Transverse colon (tissue), 4 donors: ENCODE measurements around the gene CFAP410.

Experiments
- POLR2AphosphoS5 ChIP-seq, 3 donors: sonication (generic); formaldehyde crosslinking; IDR thresholded peaks; one replicate each; pipeline ENCODE4 v1.6.1; 2016; ENCODE audit warnings: antibody characterized with exemption in 3 of 3
- TF ChIP-seq, protein P1 (sequence below), 5 experiments: fragments of 200-600 bp in 3 of 5; fragments of 450-650 bp in 2 of 5; sonication (generic) in 3 of 5; IDR thresholded peaks; 1 replicate in 2 of 5; 2 replicates in 3 of 5; pipeline ENCODE4 v1.5.1; 2016 to 2017; ENCODE audit warnings: antibody characterized with exemption in 5 of 5, inconsistent platforms in 3 of 5, mild to moderate bottlenecking in 2 of 5, moderate library complexity in 1 of 5

DNA sequence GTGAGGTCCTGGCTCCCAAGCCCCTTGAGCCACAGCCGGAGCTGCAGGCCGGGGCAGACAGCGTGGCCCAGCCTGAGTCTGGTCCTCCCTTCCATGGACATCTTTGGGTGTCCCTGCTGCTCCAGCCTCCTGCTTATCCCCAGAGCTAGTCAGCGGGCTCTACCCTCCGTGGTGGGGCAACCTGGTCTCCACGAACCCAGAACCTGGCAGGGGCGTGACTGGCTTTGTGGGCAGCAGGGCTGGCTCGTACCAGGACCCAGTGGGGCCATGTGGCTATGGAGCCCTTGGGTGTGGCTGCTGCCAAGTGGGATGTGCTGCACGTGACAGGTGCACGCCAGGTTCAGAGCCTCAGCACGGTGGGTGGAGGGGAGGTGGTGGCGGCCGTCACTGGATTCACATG, 18.3 kb downstream of the CFAP410 start:
- TF ChIP-seq, protein P1, sequence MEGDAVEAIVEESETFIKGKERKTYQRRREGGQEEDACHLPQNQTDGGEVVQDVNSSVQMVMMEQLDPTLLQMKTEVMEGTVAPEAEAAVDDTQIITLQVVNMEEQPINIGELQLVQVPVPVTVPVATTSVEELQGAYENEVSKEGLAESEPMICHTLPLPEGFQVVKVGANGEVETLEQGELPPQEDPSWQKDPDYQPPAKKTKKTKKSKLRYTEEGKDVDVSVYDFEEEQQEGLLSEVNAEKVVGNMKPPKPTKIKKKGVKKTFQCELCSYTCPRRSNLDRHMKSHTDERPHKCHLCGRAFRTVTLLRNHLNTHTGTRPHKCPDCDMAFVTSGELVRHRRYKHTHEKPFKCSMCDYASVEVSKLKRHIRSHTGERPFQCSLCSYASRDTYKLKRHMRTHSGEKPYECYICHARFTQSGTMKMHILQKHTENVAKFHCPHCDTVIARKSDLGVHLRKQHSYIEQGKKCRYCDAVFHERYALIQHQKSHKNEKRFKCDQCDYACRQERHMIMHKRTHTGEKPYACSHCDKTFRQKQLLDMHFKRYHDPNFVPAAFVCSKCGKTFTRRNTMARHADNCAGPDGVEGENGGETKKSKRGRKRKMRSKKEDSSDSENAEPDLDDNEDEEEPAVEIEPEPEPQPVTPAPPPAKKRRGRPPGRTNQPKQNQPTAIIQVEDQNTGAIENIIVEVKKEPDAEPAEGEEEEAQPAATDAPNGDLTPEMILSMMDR (IDR thresholded peaks at IDR 0.05) = no peak
- no peak for TF ChIP-seq POLR2AphosphoS5 (IDR thresholded peaks at IDR 0.05)
